ENCODE measurements around the gene GPRIN2.

Gene GPRIN2

DNA sequence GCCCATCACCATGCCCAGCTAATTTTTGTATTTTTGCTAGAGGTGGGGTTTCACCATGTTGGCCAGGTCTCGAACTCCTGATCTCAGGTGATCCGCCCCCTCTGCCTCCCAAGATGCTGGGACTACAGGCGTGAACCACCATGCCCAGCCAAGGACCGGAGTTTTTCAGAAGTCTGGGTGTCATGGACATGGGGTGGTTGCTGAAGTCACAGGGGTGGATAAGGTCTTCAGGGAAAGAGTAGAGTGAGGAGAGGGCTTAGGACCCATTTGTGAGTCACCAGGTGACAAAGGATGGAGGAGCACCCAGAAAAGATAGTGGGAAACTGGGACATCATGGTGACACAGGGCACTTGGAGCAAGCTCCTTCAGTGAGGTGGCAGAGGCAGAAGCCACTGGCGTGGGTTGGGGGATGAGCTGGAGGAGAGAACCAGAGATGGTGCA is 2.8 kb upstream of the GPRIN2 start:
- H3F3A ChIP-seq (ENCODE audit: insufficient read depth): no peaks in the 10 kb centered on the region
- H3K4me3 ChIP-seq (ENCODE audit: insufficient read depth, low read length, poor library complexity, severe bottlenecking): no peak overlapping the region
- H4K20me1 ChIP-seq (ENCODE audit: low read depth, low read length): no peaks in the 10 kb centered on the region
- H3K9ac ChIP-seq (ENCODE audit: low read length): no peak overlapping the region
- no peak overlapping the region for H3K27ac ChIP-seq (ENCODE audit: low read depth, low read length)
- TF ChIP-seq CTCF (IDR thresholded peaks at IDR 0.05; ENCODE audit: insufficient read depth, low read length, poor library complexity, severe bottlenecking): no peak
- no peak for TF ChIP-seq EZH2phosphoT487 (conservative IDR thresholded peaks at IDR 0.05; ENCODE audit: low read length)
- H2AFZ ChIP-seq (ENCODE audit: low read depth, low read length, severe bottlenecking): no peak overlapping the region
- no peaks in the 10 kb centered on the region for H3K9me2 ChIP-seq (replicated peaks; ENCODE audit: insufficient read depth, low read length)
- H3K27me3 ChIP-seq (ENCODE audit: low read length): no peaks in the 10 kb centered on the region
- H3K4me2 ChIP-seq (ENCODE audit: low read depth, low read length, poor library complexity, severe bottlenecking): no peak overlapping the region
- H3K9me3 ChIP-seq (ENCODE audit: insufficient read depth, low read length): no peaks in the 10 kb centered on the region
- H3K79me2 ChIP-seq (ENCODE audit: insufficient read depth, low read length): no peaks in the 10 kb centered on the region
- H3K36me3 ChIP-seq (ENCODE audit: low read length): no peaks in the 10 kb centered on the region

DNA sequence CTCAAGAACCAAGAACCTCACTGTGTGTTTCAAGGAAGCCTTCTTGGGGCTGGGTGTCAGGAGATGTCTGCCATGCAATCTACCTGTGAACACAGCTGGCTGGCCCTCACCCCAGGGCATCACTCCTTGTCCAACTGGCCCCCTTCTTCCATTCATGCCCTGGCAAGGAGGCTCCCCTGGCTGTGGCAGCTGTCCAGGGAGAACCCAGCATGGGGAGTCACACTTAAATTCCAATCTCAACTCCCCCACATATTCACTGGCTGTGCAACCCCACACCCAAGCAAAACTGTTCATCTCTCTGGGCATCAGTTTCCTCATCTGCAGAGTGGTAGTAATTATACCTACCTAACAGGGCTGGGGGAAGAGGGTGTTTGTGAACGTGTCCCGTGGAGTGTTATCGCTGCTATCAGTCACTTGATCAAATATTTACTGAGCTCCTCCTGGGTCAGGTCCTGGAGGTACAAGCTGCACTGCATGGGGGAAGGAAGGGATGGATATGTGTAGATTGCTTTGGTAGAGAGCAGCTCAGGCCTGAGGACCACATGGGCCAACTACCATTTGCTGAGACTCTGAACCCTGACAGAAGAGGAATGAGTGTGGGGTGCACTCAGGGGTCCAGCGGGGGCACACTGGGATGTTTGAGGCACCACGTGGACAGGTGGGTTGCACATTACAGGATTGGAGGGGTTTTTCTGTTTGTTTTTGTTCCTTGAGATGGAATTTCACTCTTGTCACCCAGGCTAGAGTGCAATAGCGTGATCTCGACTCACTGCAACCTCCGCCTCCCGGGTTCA is 2.1 kb upstream of the GPRIN2 start:
- Histone ChIP-seq H3K79me2 (ENCODE audit: insufficient read depth, low read length) (no peaks in the 10 kb centered on the region), H3K27me3 (ENCODE audit: low read length) (no peaks in the 10 kb centered on the region), H3F3A (ENCODE audit: insufficient read depth) (no peaks in the 10 kb centered on the region), H4K20me1 (ENCODE audit: low read depth, low read length) (no peaks in the 10 kb centered on the region), H3K4me2 (ENCODE audit: low read depth, low read length, poor library complexity, severe bottlenecking) (no peak overlapping the region), H3K36me3 (ENCODE audit: low read length) (no peaks in the 10 kb centered on the region), H3K9me3 (ENCODE audit: insufficient read depth, low read length) (no peaks in the 10 kb centered on the region), H3K4me3 (ENCODE audit: insufficient read depth, low read length, poor library complexity, severe bottlenecking) (no peak overlapping the region), H2AFZ (ENCODE audit: low read depth, low read length, severe bottlenecking) (no peak overlapping the region), H3K27ac (ENCODE audit: low read depth, low read length) (no peak overlapping the region), H3K9ac (ENCODE audit: low read length) (no peak overlapping the region), H3K9me2 (replicated peaks; ENCODE audit: insufficient read depth, low read length) (no peaks in the 10 kb centered on the region)
- TF ChIP-seq CTCF (IDR thresholded peaks at IDR 0.05; ENCODE audit: insufficient read depth, low read length, poor library complexity, severe bottlenecking): no peak
- no peak for TF ChIP-seq EZH2phosphoT487 (conservative IDR thresholded peaks at IDR 0.05; ENCODE audit: low read length)

GRCh38 chr10:46558122-46558391 is 1.6 kb upstream of the GPRIN2 start:
- Histone ChIP-seq H3K9ac (ENCODE audit: low read length) (no peak overlapping the region), H3K4me2 (ENCODE audit: low read depth, low read length, poor library complexity, severe bottlenecking) (no peak overlapping the region), H3K36me3 (ENCODE audit: low read length) (no peaks in the 10 kb centered on the region), H3K4me3 (ENCODE audit: insufficient read depth, low read length, poor library complexity, severe bottlenecking) (no peak overlapping the region), H3F3A (ENCODE audit: insufficient read depth) (no peaks in the 10 kb centered on the region), H3K9me3 (ENCODE audit: insufficient read depth, low read length) (no peaks in the 10 kb centered on the region), H3K9me2 (replicated peaks; ENCODE audit: insufficient read depth, low read length) (no peaks in the 10 kb centered on the region), H3K27ac (ENCODE audit: low read depth, low read length) (no peak overlapping the region), H4K20me1 (ENCODE audit: low read depth, low read length) (no peaks in the 10 kb centered on the region), H3K27me3 (ENCODE audit: low read length) (no peaks in the 10 kb centered on the region), H2AFZ (ENCODE audit: low read depth, low read length, severe bottlenecking) (no peak overlapping the region), H3K79me2 (ENCODE audit: insufficient read depth, low read length) (no peaks in the 10 kb centered on the region)
- TF ChIP-seq EZH2phosphoT487 (conservative IDR thresholded peaks at IDR 0.05; ENCODE audit: low read length) (no peak), CTCF (IDR thresholded peaks at IDR 0.05; ENCODE audit: insufficient read depth, low read length, poor library complexity, severe bottlenecking) (no peak)

Data from SU-DHL-6 (cell line).